Activated CD8-positive, alpha-beta T cell treated with anti-CD3 and anti-CD28 coated beads, Interleukin-2, amount 10 ng/mL, durations not matched to agents 7 days and 5 days (primary cell): ENCODE results near the gene C1QL4. TPM values are rescaled to one million over a fixed set of nuclear protein-coding genes. Genes with fewer than 3 reads are reported as not detected.

Experiments used
- ATAC-seq: fragments of 150-1000 bp; cut with Tn5 transposase; one replicate; pipeline ENCODE4 v1.10.0; 2021; ENCODE audit warnings: moderate library complexity
- CTCF ChIA-PET: fragments of 350-600 bp; sonication (Branson Sonifier 250); formaldehyde crosslinking; loops from one replicate; lab custom pipeline; 2021; ENCODE audit warnings: antibody characterized with exemption; lab: Charles Lee
- POLR2A ChIA-PET: fragments of 350-600 bp; sonication (Branson Sonifier 250); formaldehyde crosslinking; loops from one replicate; lab custom pipeline; 2021; ENCODE audit warnings: antibody characterized with exemption; lab: Charles Lee
- DNase-seq: peaks from one replicate; pipeline ENCODE4 v3.0.0-alpha.2; 2020
- H3K27ac Mint-ChIP-seq: one replicate; pipeline ENCODE4 v1.8.0; 2021; ENCODE audit warnings: mild to moderate bottlenecking, mixed read lengths
- H3K27me3 Mint-ChIP-seq: one replicate; pipeline ENCODE4 v1.8.0; 2021; ENCODE audit warnings: low read depth, mixed read lengths
- H3K36me3 Mint-ChIP-seq: one replicate; pipeline ENCODE4 v1.8.0; 2021; ENCODE audit warnings: low read depth, mixed read lengths
- H3K4me1 Mint-ChIP-seq: one replicate; pipeline ENCODE4 v1.8.0; 2021; ENCODE audit warnings: low read depth, mixed read lengths
- H3K4me3 Mint-ChIP-seq: one replicate; pipeline ENCODE4 v1.8.0; 2021; ENCODE audit warnings: mild to moderate bottlenecking, mixed read lengths
- H3K9me3 Mint-ChIP-seq: one replicate; pipeline ENCODE4 v1.8.0; 2022; ENCODE audit warnings: mixed read lengths; ENCODE audit not compliant: insufficient read depth
- total RNA-seq, 2 experiments: library from RNA; stranded (reverse); gene quantifications; one replicate each; pipeline ENCODE4 v1.2.3, GENCODE V29; 2021

Gene C1QL4
- total RNA-seq, 2 experiments from 2014 or later, result not detected

- Mint-ChIP-seq H3K4me1 (peaks cover 35% of the 10 kb centered on the region), H3K9me3 (no peaks in the 10 kb centered on the region), H3K27ac (peak overlapping the region; percentile 98), H3K27me3 (peaks cover 2% of the 10 kb centered on the region), H3K36me3 (no peaks in the 10 kb centered on the region), H3K4me3 (peak overlapping the region; percentile 97)
- DNase-seq, result no peak
- CTCF ChIA-PET, result interaction anchor here (0.7 to 7.1 kb wide), 23 partner anchors 8 to 432 kb away, joined by 3 to 84 read pairs (median 5); partner anchors contain the start of genes DNAJC22, PRPH and TUBA1B
- POLR2A ChIA-PET, result interaction anchor here (0.6 to 3.0 kb wide), 18 partner anchors 8 to 297 kb away, joined by 3 to 23 read pairs (median 6); partner anchors contain the start of genes DNAJC22, MCRS1, TROAP and TUBA1B
- ATAC-seq, result peak; percentile 24
Observed at GRCh38 chr12:49366096-49366651, 29.2 kb upstream of the C1QL4 start.

GRCh38 chr12:49365542-49365941, 28.6 kb upstream of the C1QL4 start:
- ChIA-PET CTCF (interaction anchor here (0.7 to 7.1 kb wide), 11 partner anchors 8 to 432 kb away, joined by 3 to 84 read pairs (median 6); partner anchors contain the start of genes DNAJC22 and PRPH), POLR2A (interaction anchor here (2.1 to 2.6 kb wide), 3 partner anchors 11 to 235 kb away, joined by 8 to 23 read pairs (median 13); partner anchors contain the start of gene TUBA1B)
- ATAC-seq, result no peak
- peaks cover 5% of the 10 kb centered on the region for H3K27me3 Mint-ChIP-seq
- no peak overlapping the region for H3K27ac Mint-ChIP-seq
- no peak for DNase-seq
- H3K36me3 Mint-ChIP-seq, result no peaks in the 10 kb centered on the region
- no peaks in the 10 kb centered on the region for H3K9me3 Mint-ChIP-seq
- peak overlapping the region; percentile 97 for H3K4me3 Mint-ChIP-seq
- H3K4me1 Mint-ChIP-seq, result peaks cover 33% of the 10 kb centered on the region

GRCh38 chr12:49364989-49365388, 28.0 kb upstream of the C1QL4 start:
- no peaks in the 10 kb centered on the region for H3K36me3 Mint-ChIP-seq
- DNase-seq, result no peak
- CTCF ChIA-PET, result interaction anchor here (0.9 to 9.8 kb wide), 7 partner anchors 7 to 150 kb away, joined by 3 to 393 read pairs (median 42); partner anchors contain the start of gene DNAJC22
- H3K4me1 Mint-ChIP-seq, result peaks cover 29% of the 10 kb centered on the region
- ATAC-seq, result no peak
- H3K27ac Mint-ChIP-seq, result no peak overlapping the region
- no peak overlapping the region for H3K4me3 Mint-ChIP-seq
- POLR2A ChIA-PET, result interaction anchor here (2.6 kb wide), 1 partner anchor 11 kb away, joined by 13 read pairs; no protein-coding TSS in a partner anchor
- H3K9me3 Mint-ChIP-seq, result no peaks in the 10 kb centered on the region
- peaks cover 5% of the 10 kb centered on the region for H3K27me3 Mint-ChIP-seq

- POLR2A ChIA-PET, result no interaction called here
- no peak for DNase-seq
- H3K27ac Mint-ChIP-seq, result no peak overlapping the region
- CTCF ChIA-PET, result interaction anchor here (0.7 to 9.8 kb wide), 10 partner anchors 14 to 380 kb away, joined by 3 to 393 read pairs (median 3); partner anchors contain the start of genes C1QL4 and DNAJC22
- H3K9me3 Mint-ChIP-seq, result no peaks in the 10 kb centered on the region
- peaks cover 18% of the 10 kb centered on the region for H3K4me1 Mint-ChIP-seq
- H3K4me3 Mint-ChIP-seq, result no peak overlapping the region
- peaks cover 21% of the 10 kb centered on the region for H3K27me3 Mint-ChIP-seq
- no peaks in the 10 kb centered on the region for H3K36me3 Mint-ChIP-seq
- ATAC-seq, result no peak
Observed at GRCh38 chr12:49362077-49362476, 25.1 kb upstream of the C1QL4 start.

- POLR2A ChIA-PET, result no interaction called here
- no peak overlapping the region for H3K4me3 Mint-ChIP-seq
- CTCF ChIA-PET, result interaction anchor here (0.9 to 9.8 kb wide), 32 partner anchors 9 to 344 kb away, joined by 3 to 393 read pairs (median 10); partner anchors contain the start of genes DNAJC22, SPATS2, TROAP and TUBA1B
- H3K9me3 Mint-ChIP-seq, result no peaks in the 10 kb centered on the region
- H3K27me3 Mint-ChIP-seq, result peaks cover 31% of the 10 kb centered on the region
- H3K27ac Mint-ChIP-seq, result no peak overlapping the region
- no peak for DNase-seq
- H3K36me3 Mint-ChIP-seq, result no peaks in the 10 kb centered on the region
- ATAC-seq, result no peak
- H3K4me1 Mint-ChIP-seq, result peaks cover 8% of the 10 kb centered on the region
Observed at GRCh38 chr12:49359671-49360070, 22.7 kb upstream of the C1QL4 start.

GRCh38 chr12:49358483-49359141, 21.6 kb upstream of the C1QL4 start:
- peaks cover 8% of the 10 kb centered on the region for H3K4me1 Mint-ChIP-seq
- no peak overlapping the region for H3K4me3 Mint-ChIP-seq
- ChIA-PET POLR2A (interaction anchor here (0.5 to 2.2 kb wide), 5 partner anchors 9 to 231 kb away, joined by 3 to 11 read pairs (median 4); partner anchors contain the start of gene SPATS2), CTCF (interaction anchor here (0.7 to 9.8 kb wide), 81 partner anchors 10 to 480 kb away, joined by 3 to 393 read pairs (median 6); partner anchors contain the start of genes C1QL4, DNAJC22, FAM186B and KCNH3)
- H3K36me3 Mint-ChIP-seq, result no peaks in the 10 kb centered on the region
- ATAC-seq (peak; percentile 90), DNase-seq (peak; percentile 79)
- H3K9me3 Mint-ChIP-seq, result no peaks in the 10 kb centered on the region
- H3K27me3 Mint-ChIP-seq, result peaks cover 37% of the 10 kb centered on the region
- H3K27ac Mint-ChIP-seq, result no peak overlapping the region

GRCh38 chr12:49357103-49357678, 20.2 kb upstream of the C1QL4 start:
- Mint-ChIP-seq H3K36me3 (no peaks in the 10 kb centered on the region), H3K9me3 (no peaks in the 10 kb centered on the region), H3K27ac (no peak overlapping the region), H3K27me3 (peaks cover 43% of the 10 kb centered on the region), H3K4me1 (peaks cover 8% of the 10 kb centered on the region), H3K4me3 (no peak overlapping the region)
- DNase-seq, result no peak
- ChIA-PET POLR2A (interaction anchor here (2.0 to 2.2 kb wide), 2 partner anchors 10 to 157 kb away, joined by 8 to 11 read pairs; partner anchors contain the start of gene SPATS2), CTCF (interaction anchor here (0.7 to 9.8 kb wide), 29 partner anchors 9 to 352 kb away, joined by 3 to 393 read pairs (median 11); partner anchors contain the start of genes C1QL4, DNAJC22, KCNH3 and PRPF40B)
- ATAC-seq, result no peak

- Mint-ChIP-seq H3K4me1 (peaks cover 8% of the 10 kb centered on the region), H3K27ac (no peak overlapping the region), H3K4me3 (no peak overlapping the region), H3K9me3 (no peaks in the 10 kb centered on the region), H3K36me3 (no peaks in the 10 kb centered on the region), H3K27me3 (peaks cover 46% of the 10 kb centered on the region)
- POLR2A ChIA-PET, result no interaction called here
- CTCF ChIA-PET, result interaction anchor here (1.4 to 9.8 kb wide), 10 partner anchors 8 to 268 kb away, joined by 4 to 393 read pairs (median 40); partner anchors contain the start of genes DNAJC22, PRPF40B and PRPH
- ATAC-seq, result no peak
- no peak for DNase-seq
Observed at GRCh38 chr12:49355913-49356312, 18.9 kb upstream of the C1QL4 start.

- Mint-ChIP-seq H3K4me3 (no peak overlapping the region), H3K4me1 (peaks cover 6% of the 10 kb centered on the region), H3K9me3 (no peaks in the 10 kb centered on the region), H3K36me3 (no peaks in the 10 kb centered on the region), H3K27ac (no peak overlapping the region), H3K27me3 (peaks cover 54% of the 10 kb centered on the region)
- no peak for ATAC-seq
- DNase-seq, result no peak
- ChIA-PET POLR2A (no interaction called here), CTCF (interaction anchor here (0.9 to 8.4 kb wide), 5 partner anchors 10 to 162 kb away, joined by 4 to 111 read pairs (median 8); no protein-coding TSS in a partner anchor)
Observed at GRCh38 chr12:49352351-49352750, 15.4 kb upstream of the C1QL4 start.

- POLR2A ChIA-PET, result interaction anchor here (0.7 to 1.5 kb wide), 3 partner anchors 18 to 167 kb away, joined by 3 to 4 read pairs (median 3); partner anchors contain the start of gene SPATS2
- ATAC-seq (no peak), DNase-seq (no peak)
- Mint-ChIP-seq H3K27ac (no peak overlapping the region), H3K9me3 (no peaks in the 10 kb centered on the region), H3K27me3 (peaks cover 64% of the 10 kb centered on the region), H3K4me3 (no peak overlapping the region), H3K4me1 (peaks cover 25% of the 10 kb centered on the region), H3K36me3 (no peaks in the 10 kb centered on the region)
- CTCF ChIA-PET, result interaction anchor here (0.7 to 8.4 kb wide), 8 partner anchors 9 to 286 kb away, joined by 3 to 111 read pairs (median 56); partner anchors contain the start of genes PRPH and SPATS2
Observed at GRCh38 chr12:49349266-49349665, 12.3 kb upstream of the C1QL4 start.

GRCh38 chr12:49348781-49349180, 11.8 kb upstream of the C1QL4 start:
- Mint-ChIP-seq H3K27me3 (peaks cover 67% of the 10 kb centered on the region), H3K9me3 (no peaks in the 10 kb centered on the region), H3K4me1 (peaks cover 26% of the 10 kb centered on the region), H3K4me3 (no peak overlapping the region), H3K27ac (no peak overlapping the region), H3K36me3 (no peaks in the 10 kb centered on the region)
- POLR2A ChIA-PET, result interaction anchor here (0.9 kb wide), 1 partner anchor 19 kb away, joined by 4 read pairs; the partner anchor contains the start of gene SPATS2
- CTCF ChIA-PET, result interaction anchor here (0.7 to 8.4 kb wide), 10 partner anchors 9 to 287 kb away, joined by 3 to 111 read pairs (median 41); partner anchors contain the start of genes C1QL4, PRPH and SPATS2
- ATAC-seq (no peak), DNase-seq (no peak)
